DND-41 (cell line): Measurements from ENCODE around the gene WDFY3.

Source experiments
- ATAC-seq: fragments of 200-7000 bp; cut with Tn5 transposase; 3 replicates; pipeline ENCODE4 v1.9.1; 2021; ENCODE audit warnings: low read depth; ENCODE audit not compliant: insufficient read depth
- DNase-seq: peaks from one replicate; pipeline ENCODE4 v3.0.0-alpha.2; 2020
- H2AFZ ChIP-seq: 2 replicates; pipeline ENCODE4 v1.6.0; 2012; ENCODE audit warnings: low read depth, low read length
- H3K27ac ChIP-seq: 2 replicates; pipeline ENCODE4 v1.5.1; 2012; ENCODE audit warnings: low read length, inconsistent platforms
- H3K27me3 ChIP-seq: fragments of 200-600 bp; sonication (generic); 2 replicates; pipeline ENCODE4 v1.6.0; 2012; ENCODE audit warnings: low read length, mild to moderate bottlenecking, inconsistent platforms; ENCODE audit not compliant: insufficient read depth, poor library complexity
- H3K36me3 ChIP-seq: 2 replicates; pipeline ENCODE4 v1.5.1; 2012; ENCODE audit warnings: low read length, inconsistent platforms; ENCODE audit not compliant: insufficient read depth
- H3K4me1 ChIP-seq: 2 replicates; pipeline ENCODE4 v1.5.1; 2012; ENCODE audit warnings: mild to moderate bottlenecking, low read length; ENCODE audit not compliant: insufficient read depth
- H3K4me2 ChIP-seq: 2 replicates; pipeline ENCODE4 v1.6.0; 2012; ENCODE audit warnings: mild to moderate bottlenecking, moderate library complexity, low read length, inconsistent platforms; ENCODE audit not compliant: insufficient read depth
- H3K4me3 ChIP-seq, 2 experiments: fragments of 200-600 bp in 1 of 2; shearing (Covaris generic) in 1 of 2; 2 replicates each; pipeline ENCODE4 v1.5.1; 2012 to 2016; ENCODE audit warnings: inconsistent platforms in 2 of 2, low read length in 2 of 2, mild to moderate bottlenecking in 2 of 2, low read depth in 1 of 2, moderate library complexity in 1 of 2
- H3K79me2 ChIP-seq: 2 replicates; pipeline ENCODE4 v1.6.0; 2012; ENCODE audit warnings: low read length, inconsistent platforms; ENCODE audit not compliant: insufficient read depth
- H3K9ac ChIP-seq: 2 replicates; pipeline ENCODE4 v1.6.0; 2012; ENCODE audit warnings: low read depth, mild to moderate bottlenecking, inconsistent platforms, low read length, moderate library complexity
- H3K9me3 ChIP-seq: 2 replicates; pipeline ENCODE4 v1.5.1; 2012; ENCODE audit warnings: low read length, moderate library complexity, mild to moderate bottlenecking, inconsistent platforms; ENCODE audit not compliant: insufficient read depth, severe bottlenecking
- H4K20me1 ChIP-seq: 2 replicates; pipeline ENCODE4 v1.6.0; 2012; ENCODE audit warnings: low read length; ENCODE audit not compliant: insufficient read depth
- CTCF ChIP-seq: IDR thresholded peaks from 2 replicates; pipeline ENCODE4 v1.5.1; 2012; ENCODE audit warnings: borderline replicate concordance, low read length, moderate library complexity, mild to moderate bottlenecking; ENCODE audit not compliant: poor library complexity, severe bottlenecking; ENCODE audit errors: extremely low read depth
- EZH2 ChIP-seq: IDR thresholded peaks from 3 replicates; pipeline ENCODE4 v1.6.1; 2012; ENCODE audit warnings: borderline replicate concordance, low read depth, mild to moderate bottlenecking, moderate library complexity, low read length, inconsistent platforms; ENCODE audit not compliant: severe bottlenecking

Gene WDFY3

GRCh38 chr4:84710548-84710947 lies 255.9 kb downstream of the WDFY3 start:
- no peak overlapping the region for H2AFZ ChIP-seq
- no peak overlapping the region for H3K27ac ChIP-seq
- TF ChIP-seq EZH2 = no peak
- no peak for TF ChIP-seq CTCF
- H3K79me2 ChIP-seq = no peaks in the 10 kb centered on the region
- H3K4me3 ChIP-seq = no peak overlapping the region
- H3K9ac ChIP-seq = no peak overlapping the region
- H3K9me3 ChIP-seq = no peaks in the 10 kb centered on the region
- no peaks in the 10 kb centered on the region for H3K36me3 ChIP-seq
- ATAC-seq = no peak
- H3K4me1 ChIP-seq = no peaks in the 10 kb centered on the region
- no peaks in the 10 kb centered on the region for H4K20me1 ChIP-seq
- no peak for DNase-seq
- no peaks in the 10 kb centered on the region for H3K27me3 ChIP-seq
- no peak overlapping the region for H3K4me2 ChIP-seq

GRCh38 chr4:84708406-84709135 lies 257.9 kb downstream of the WDFY3 start:
- no peaks in the 10 kb centered on the region for H3K36me3 ChIP-seq
- no peak overlapping the region for H3K27ac ChIP-seq
- H3K4me1 ChIP-seq = no peaks in the 10 kb centered on the region
- no peaks in the 10 kb centered on the region for H3K79me2 ChIP-seq
- no peaks in the 10 kb centered on the region for H3K27me3 ChIP-seq
- no peak overlapping the region for H2AFZ ChIP-seq
- DNase-seq (no peak), ATAC-seq (no peak)
- no peaks in the 10 kb centered on the region for H4K20me1 ChIP-seq
- no peak overlapping the region for H3K4me2 ChIP-seq
- no peak overlapping the region for H3K4me3 ChIP-seq
- H3K9ac ChIP-seq = no peak overlapping the region
- H3K9me3 ChIP-seq = no peaks in the 10 kb centered on the region
- TF ChIP-seq CTCF = no peak

- no peaks in the 10 kb centered on the region for H3K4me1 ChIP-seq
- H3K4me3 ChIP-seq = no peak overlapping the region
- H3K36me3 ChIP-seq = no peaks in the 10 kb centered on the region
- no peak overlapping the region for H3K27ac ChIP-seq
- ATAC-seq (no peak), DNase-seq (no peak)
- H3K27me3 ChIP-seq = no peaks in the 10 kb centered on the region
- H4K20me1 ChIP-seq = no peaks in the 10 kb centered on the region
- no peaks in the 10 kb centered on the region for H3K79me2 ChIP-seq
- H3K4me2 ChIP-seq = no peak overlapping the region
- no peak overlapping the region for H2AFZ ChIP-seq
- TF ChIP-seq EZH2 = no peak
- no peak for TF ChIP-seq CTCF
- no peaks in the 10 kb centered on the region for H3K9me3 ChIP-seq
- H3K9ac ChIP-seq = no peak overlapping the region
These were observed 260.2 kb downstream of the WDFY3 start for GRCh38 chr4:84706286-84706685.
